Type B pancreatic cell (in vitro differentiated cells): ENCODE results near the gene APOOL. TPM values are rescaled to one million over a fixed set of nuclear protein-coding genes. Genes with fewer than 3 reads are reported as not detected.
"Not testable (repeated sequence)": the region's sequence is repeated elsewhere in the genome, so short reads cannot be mapped to it uniquely, and the experiment has no call there.

Source experiments
- DNase-seq: peaks from one replicate; pipeline ENCODE4 v3.0.0; 2021; ENCODE audit warnings: mixed read lengths; ENCODE audit not compliant: unreplicated experiment; ENCODE audit errors: extremely low spot score
- H3K27ac Mint-ChIP-seq: 2 replicates; pipeline ENCODE4 v1.8.0; 2021; ENCODE audit warnings: mild to moderate bottlenecking, mixed read lengths
- H3K27me3 Mint-ChIP-seq: 2 replicates; pipeline ENCODE4 v1.8.0; 2021; ENCODE audit warnings: mixed read lengths
- H3K36me3 Mint-ChIP-seq: 2 replicates; pipeline ENCODE4 v1.8.0; 2021; ENCODE audit warnings: mixed read lengths
- H3K4me1 Mint-ChIP-seq: one replicate; pipeline ENCODE4 v1.8.0; 2021; ENCODE audit warnings: mixed read lengths; ENCODE audit not compliant: unreplicated experiment
- H3K4me3 Mint-ChIP-seq: 2 replicates; pipeline ENCODE4 v1.8.0; 2021; ENCODE audit warnings: mild to moderate bottlenecking, mixed read lengths
- H3K9me3 Mint-ChIP-seq: 2 replicates; pipeline ENCODE4 v1.8.0; 2021; ENCODE audit warnings: mixed read lengths
- long read RNA-seq: library from polyadenylated mRNA; unstranded; transcript quantifications from one replicate; pipeline ENCODE4 v2.0.0, GENCODE V29; 2020
- total RNA-seq: library from RNA; stranded (reverse); gene quantifications from 2 replicates; pipeline ENCODE4 v1.2.1, GENCODE V29; 2021; ENCODE audit warnings: low replicate concordance
- TF ChIP-seq, protein P1 (sequence below): fragments of 200-600 bp; sonication (generic); conservative IDR thresholded peaks from 2 replicates; pipeline ENCODE4 v1.5.0; 2021; ENCODE audit warnings: antibody characterized with exemption, mild to moderate bottlenecking

The APOOL gene
- 20.5 and 26.3 TPM in 2 replicates for total RNA-seq
- long read RNA-seq, partial matches to known transcripts: 5 of 15 reads
- long read RNA-seq, other reads (novel, unspliced or antisense): 10 of 15 reads

- Mint-ChIP-seq H3K9me3 (no peaks in the 10 kb centered on the region), H3K27ac (peak within 1 kb of the TSS; percentile 94), H3K4me3 (peak within 1 kb of the TSS; percentile 90), H3K27me3 (no peaks in the 10 kb centered on the region), H3K36me3 (peaks cover 5% of the 10 kb centered on the region), H3K4me1 (no peaks in the 10 kb centered on the region)
- peak; percentile 77 for DNase-seq
- TF ChIP-seq, protein P1, sequence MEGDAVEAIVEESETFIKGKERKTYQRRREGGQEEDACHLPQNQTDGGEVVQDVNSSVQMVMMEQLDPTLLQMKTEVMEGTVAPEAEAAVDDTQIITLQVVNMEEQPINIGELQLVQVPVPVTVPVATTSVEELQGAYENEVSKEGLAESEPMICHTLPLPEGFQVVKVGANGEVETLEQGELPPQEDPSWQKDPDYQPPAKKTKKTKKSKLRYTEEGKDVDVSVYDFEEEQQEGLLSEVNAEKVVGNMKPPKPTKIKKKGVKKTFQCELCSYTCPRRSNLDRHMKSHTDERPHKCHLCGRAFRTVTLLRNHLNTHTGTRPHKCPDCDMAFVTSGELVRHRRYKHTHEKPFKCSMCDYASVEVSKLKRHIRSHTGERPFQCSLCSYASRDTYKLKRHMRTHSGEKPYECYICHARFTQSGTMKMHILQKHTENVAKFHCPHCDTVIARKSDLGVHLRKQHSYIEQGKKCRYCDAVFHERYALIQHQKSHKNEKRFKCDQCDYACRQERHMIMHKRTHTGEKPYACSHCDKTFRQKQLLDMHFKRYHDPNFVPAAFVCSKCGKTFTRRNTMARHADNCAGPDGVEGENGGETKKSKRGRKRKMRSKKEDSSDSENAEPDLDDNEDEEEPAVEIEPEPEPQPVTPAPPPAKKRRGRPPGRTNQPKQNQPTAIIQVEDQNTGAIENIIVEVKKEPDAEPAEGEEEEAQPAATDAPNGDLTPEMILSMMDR: no peak
These were observed at the start of gene APOOL for GRCh38 chrX:85003655-85004244. APOOL (plus strand) TSS chrX:85003877; CDS start chrX:85003913, 36 bp downstream.

GRCh38 chrX:84956304-84956703 is 47.4 kb upstream of the APOOL start:
- DNase-seq: no peak
- no peaks in the 10 kb centered on the region for H3K4me1 Mint-ChIP-seq
- TF ChIP-seq, protein P1: no peak
- H3K27ac Mint-ChIP-seq: no peak overlapping the region
- no peak overlapping the region for H3K4me3 Mint-ChIP-seq
- H3K9me3 Mint-ChIP-seq: no peaks in the 10 kb centered on the region
- H3K36me3 Mint-ChIP-seq: no peaks in the 10 kb centered on the region
- no peaks in the 10 kb centered on the region for H3K27me3 Mint-ChIP-seq

DNA sequence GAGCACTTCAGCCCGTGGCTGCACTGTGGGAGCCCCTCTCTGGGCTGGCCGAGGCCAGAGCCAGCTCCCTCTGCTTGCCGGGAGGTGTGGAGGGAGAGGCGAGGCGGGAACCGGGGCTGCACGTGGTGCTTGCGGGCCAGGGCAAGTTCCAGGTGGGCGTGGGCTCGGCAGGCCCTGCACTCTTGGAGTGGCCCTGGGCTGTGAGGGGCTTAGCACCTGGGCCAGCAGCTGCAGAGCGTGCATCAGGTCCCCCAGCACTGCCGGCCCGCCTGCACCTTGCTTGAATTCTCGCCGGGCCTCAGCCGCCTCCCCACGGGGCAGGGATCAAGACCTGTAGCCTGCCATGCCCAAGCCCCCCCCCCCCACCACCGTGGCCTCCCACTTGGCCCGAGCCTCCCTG is 28.9 kb upstream of the APOOL start:
- no peak overlapping the region for H3K27ac Mint-ChIP-seq
- H3K9me3 Mint-ChIP-seq: no peaks in the 10 kb centered on the region
- no peaks in the 10 kb centered on the region for H3K27me3 Mint-ChIP-seq
- H3K4me1 Mint-ChIP-seq: no peaks in the 10 kb centered on the region
- TF ChIP-seq, protein P1: no peak
- H3K36me3 Mint-ChIP-seq: no peaks in the 10 kb centered on the region
- no peak overlapping the region for H3K4me3 Mint-ChIP-seq
- DNase-seq: no peak

DNA sequence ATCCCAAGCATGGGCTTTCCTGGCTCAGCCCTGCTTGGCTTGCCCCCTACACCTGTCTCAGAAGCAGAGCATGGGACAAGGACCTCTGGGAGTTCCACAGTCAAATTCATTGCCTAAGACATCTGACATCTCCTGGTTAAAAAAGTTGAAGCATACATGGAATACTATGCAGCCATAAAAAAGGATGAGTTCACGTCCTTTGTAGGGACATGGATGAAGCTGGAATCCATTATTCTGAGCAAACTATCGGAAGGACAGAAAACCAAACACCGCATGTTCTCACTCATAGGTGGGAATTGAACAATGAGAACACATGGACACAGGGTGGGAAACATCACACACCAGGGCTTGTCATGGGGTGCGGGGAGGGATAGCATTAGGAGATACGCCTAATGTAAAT is 11.9 kb upstream of the APOOL start:
- H3K27ac Mint-ChIP-seq, H3K36me3 Mint-ChIP-seq, H3K4me1 Mint-ChIP-seq, H3K4me3 Mint-ChIP-seq, H3K9me3 Mint-ChIP-seq, H3K27me3 Mint-ChIP-seq, DNase-seq: not testable (repeated sequence)

GRCh38 chrX:84993150-84993549 is 10.5 kb upstream of the APOOL start:
- H3K36me3 Mint-ChIP-seq: no peaks in the 10 kb centered on the region
- H3K4me3 Mint-ChIP-seq: no peak overlapping the region
- no peak overlapping the region for H3K27ac Mint-ChIP-seq
- TF ChIP-seq, protein P1: no peak
- no peak for DNase-seq
- no peaks in the 10 kb centered on the region for H3K9me3 Mint-ChIP-seq
- no peaks in the 10 kb centered on the region for H3K4me1 Mint-ChIP-seq
- no peaks in the 10 kb centered on the region for H3K27me3 Mint-ChIP-seq

DNA sequence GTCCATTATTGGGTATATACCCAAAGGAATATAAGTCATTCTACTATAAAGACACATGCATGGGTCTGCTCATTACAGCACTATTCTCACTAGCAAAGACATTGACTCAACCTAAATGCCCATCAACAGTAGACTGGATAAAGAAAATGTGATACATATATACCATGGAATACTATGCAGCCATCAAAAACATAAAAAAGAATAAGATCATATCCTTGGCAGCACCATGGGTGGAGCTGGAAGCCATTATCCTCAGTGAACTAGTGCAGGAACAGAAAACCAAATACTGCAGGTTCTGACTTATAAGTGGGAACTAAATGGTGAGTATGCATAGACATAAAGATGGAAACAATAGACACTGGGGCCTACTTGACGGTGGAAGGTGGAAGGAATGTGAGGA is 2.3 kb upstream of the APOOL start:
- no peaks in the 10 kb centered on the region for H3K9me3 Mint-ChIP-seq
- H3K4me3 Mint-ChIP-seq: no peak overlapping the region
- no peaks in the 10 kb centered on the region for H3K36me3 Mint-ChIP-seq
- TF ChIP-seq, protein P1: no peak
- DNase-seq: no peak
- H3K27me3 Mint-ChIP-seq: no peaks in the 10 kb centered on the region
- H3K27ac Mint-ChIP-seq: no peak overlapping the region
- H3K4me1 Mint-ChIP-seq: no peaks in the 10 kb centered on the region
